Thyroid gland (tissue), 4 donors: Measurements from ENCODE around the gene TAPBPL. TPM values are rescaled to one million over a fixed set of nuclear protein-coding genes. Genes with fewer than 3 reads are reported as not detected.
A peak's percentile ranks its signal among the peaks of the same experiment; 100 is the strongest.

Source experiments
- DNase-seq, 2 donors: peaks; one replicate each; pipeline ENCODE4 v3.0.0-alpha.2; 2019
- H3K27ac ChIP-seq, 3 donors: fragments of 200-600 bp; sonication (generic); 1 replicate in 2 of 3; 2 replicates in 1 of 3; pipeline ENCODE4 v1.5.1; 2016 to 2019; ENCODE audit warnings: mild to moderate bottlenecking in 1 of 3, moderate library complexity in 1 of 3
- H3K27me3 ChIP-seq: fragments of 200-600 bp; sonication (generic); one replicate; pipeline ENCODE4 v1.5.1; 2019
- H3K36me3 ChIP-seq, 2 donors: fragments of 200-600 bp; sonication (generic); one replicate each; pipeline ENCODE4 v1.5.1; 2016 to 2019
- H3K4me1 ChIP-seq, 2 donors: fragments of 200-600 bp; sonication (generic); one replicate each; pipeline ENCODE4 v1.5.1; 2017 to 2019
- H3K4me3 ChIP-seq, 3 donors: fragments of 200-600 bp; sonication (generic); replicated peaks in 1 of 3; 1 replicate in 2 of 3; 2 replicates in 1 of 3; pipeline ENCODE4 v1.5.1; 2016; ENCODE audit warnings: mild to moderate bottlenecking in 1 of 3
- H3K9me3 ChIP-seq: fragments of 200-600 bp; sonication (generic); one replicate; pipeline ENCODE4 v1.5.1; 2017
- POLR2A ChIP-seq, 2 donors: fragments of 450-650 bp; IDR thresholded peaks; one replicate each; pipeline ENCODE4 v1.6.1; 2017; ENCODE audit warnings: antibody characterized with exemption in 2 of 2, mild to moderate bottlenecking in 2 of 2, moderate library complexity in 1 of 2
- WGBS, 2 donors: methylation state at CpG; one replicate each; pipeline ENCODE4 v1.1.5; 2017; 5-methylcytosine and 5-hydroxymethylcytosine counted together
- intact Hi-C: fragments of 100-400 bp; cut with DNase I; formaldehyde crosslinking; loops from one replicate; pipeline ENCODE4 v1.15.1; 2023
- total RNA-seq, 4 donors: library from RNA; depleted of rRNA; stranded (reverse); fragments of >200 nt; gene quantifications; one replicate each; pipeline ENCODE4 v1.2.3, GENCODE V29; 2016
- TF ChIP-seq, protein P1 (sequence below), 6 experiments: fragments of 200-600 bp in 3 of 6; fragments of 450-650 bp in 3 of 6; sonication (generic) in 3 of 6; IDR thresholded peaks; one replicate each; pipeline ENCODE4 v1.5.1; 2016 to 2019; ENCODE audit warnings: antibody characterized with exemption in 6 of 6, mild to moderate bottlenecking in 2 of 6, inconsistent platforms in 1 of 6, moderate library complexity in 1 of 6

The TAPBPL gene
- total RNA-seq, 4 donors from 2014 or later = 29.3 to 70.1 (median 59.4) TPM

- TF ChIP-seq, protein P1, sequence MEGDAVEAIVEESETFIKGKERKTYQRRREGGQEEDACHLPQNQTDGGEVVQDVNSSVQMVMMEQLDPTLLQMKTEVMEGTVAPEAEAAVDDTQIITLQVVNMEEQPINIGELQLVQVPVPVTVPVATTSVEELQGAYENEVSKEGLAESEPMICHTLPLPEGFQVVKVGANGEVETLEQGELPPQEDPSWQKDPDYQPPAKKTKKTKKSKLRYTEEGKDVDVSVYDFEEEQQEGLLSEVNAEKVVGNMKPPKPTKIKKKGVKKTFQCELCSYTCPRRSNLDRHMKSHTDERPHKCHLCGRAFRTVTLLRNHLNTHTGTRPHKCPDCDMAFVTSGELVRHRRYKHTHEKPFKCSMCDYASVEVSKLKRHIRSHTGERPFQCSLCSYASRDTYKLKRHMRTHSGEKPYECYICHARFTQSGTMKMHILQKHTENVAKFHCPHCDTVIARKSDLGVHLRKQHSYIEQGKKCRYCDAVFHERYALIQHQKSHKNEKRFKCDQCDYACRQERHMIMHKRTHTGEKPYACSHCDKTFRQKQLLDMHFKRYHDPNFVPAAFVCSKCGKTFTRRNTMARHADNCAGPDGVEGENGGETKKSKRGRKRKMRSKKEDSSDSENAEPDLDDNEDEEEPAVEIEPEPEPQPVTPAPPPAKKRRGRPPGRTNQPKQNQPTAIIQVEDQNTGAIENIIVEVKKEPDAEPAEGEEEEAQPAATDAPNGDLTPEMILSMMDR (IDR thresholded peaks at IDR 0.05) = no peak
- no peak for TF ChIP-seq POLR2A (IDR thresholded peaks at IDR 0.05)
- peaks cover 33 to 38% of the 10 kb centered on the region in 2 donors for H3K4me1 ChIP-seq
- H3K4me3 ChIP-seq = no peak overlapping the region
- DNase-seq = no peak
- no peak overlapping the region for H3K27ac ChIP-seq
- WGBS, 2 donors = 82 to 88% methylated on average over 4 of the region's 4 CpGs
- no peaks in the 10 kb centered on the region for H3K27me3 ChIP-seq
- no peaks in the 10 kb centered on the region for H3K36me3 ChIP-seq
- no peaks in the 10 kb centered on the region for H3K9me3 ChIP-seq
- intact Hi-C loops = no loop called here
Observed at GRCh38 chr12:6444031-6444430, 7.8 kb upstream of the TAPBPL start.

GRCh38 chr12:6444704-6445688 lies 6.8 kb upstream of the TAPBPL start, which contains the start of gene CD27:
Gene CD27, plus strand, starts transcription at chr12:6444955. Its CDS starts 141 bp downstream, at chr12:6445096.
- H3K27me3 ChIP-seq = no peaks in the 10 kb centered on the region
- H3K9me3 ChIP-seq = no peaks in the 10 kb centered on the region
- peaks cover 36 to 46% of the 10 kb centered on the region in 2 donors for H3K4me1 ChIP-seq
- no peaks in the 10 kb centered on the region for H3K36me3 ChIP-seq
- DNase-seq = peak in 1 of 2 donors; percentile 25
- intact Hi-C loops = no loop called here
- peak within 1 kb of the TSS; percentile 69 to 88 (median 70) for H3K27ac ChIP-seq
- no peak for TF ChIP-seq POLR2A (IDR thresholded peaks at IDR 0.05)
- TF ChIP-seq, protein P1 (IDR thresholded peaks at IDR 0.05) = no peak
- H3K4me3 ChIP-seq = no peak within 1 kb of the TSS
- 70 to 76% methylated on average over 16 of the region's 16 CpGs for WGBS, 2 donors

- TF ChIP-seq, protein P1 (IDR thresholded peaks at IDR 0.05) = no peak
- no peak for TF ChIP-seq POLR2A (IDR thresholded peaks at IDR 0.05)
- no peak for DNase-seq
- intact Hi-C loops = no loop called here
- H3K36me3 ChIP-seq = no peaks in the 10 kb centered on the region
- H3K27me3 ChIP-seq = no peaks in the 10 kb centered on the region
- no peaks in the 10 kb centered on the region for H3K9me3 ChIP-seq
- peak overlapping the region in 1 of 3 donors; percentile 74 for H3K4me3 ChIP-seq
- H3K27ac ChIP-seq = peak overlapping the region; percentile 99
- peaks cover 45 to 59% of the 10 kb centered on the region in 2 donors for H3K4me1 ChIP-seq
- 60 to 68% methylated on average over 16 of the region's 16 CpGs for WGBS, 2 donors
Observed at GRCh38 chr12:6450091-6450868, 1.6 kb upstream of the TAPBPL start.

DNA sequence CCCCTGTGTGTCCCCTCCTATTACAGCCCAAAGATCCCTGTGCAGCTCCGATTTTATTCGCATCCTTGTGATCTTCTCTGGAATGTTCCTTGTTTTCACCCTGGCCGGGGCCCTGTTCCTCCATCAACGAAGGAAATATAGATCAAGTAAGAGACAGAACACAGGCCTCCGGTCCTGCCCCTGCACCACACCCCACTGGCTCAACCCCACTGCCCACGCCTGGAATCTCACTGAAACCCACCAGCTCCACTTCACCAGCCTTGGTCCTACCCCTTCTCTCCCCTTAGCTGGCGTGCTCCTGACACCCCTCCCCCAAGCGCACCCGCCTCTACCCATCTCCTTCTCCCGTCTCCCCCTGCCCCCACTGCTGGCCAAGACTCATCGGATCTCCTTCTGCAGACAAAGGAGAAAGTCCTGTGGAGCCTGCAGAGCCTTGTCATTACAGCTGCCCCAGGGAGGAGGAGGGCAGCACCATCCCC lies 934 bp upstream of the TAPBPL start:
- peak overlapping the region; percentile 99 for H3K27ac ChIP-seq
- TF ChIP-seq, protein P1 (IDR thresholded peaks at IDR 0.05) = no peak
- TF ChIP-seq POLR2A (IDR thresholded peaks at IDR 0.05) = no peak
- DNase-seq = no peak
- H3K4me3 ChIP-seq = peak overlapping the region in 2 of 3 donors; percentile 9 to 74
- peaks cover 39 to 53% of the 10 kb centered on the region in 2 donors for H3K4me1 ChIP-seq
- 17% methylated on average over 11 of the region's 11 CpGs for WGBS, 2 donors
- intact Hi-C loops = no loop called here
- H3K9me3 ChIP-seq = no peaks in the 10 kb centered on the region
- no peaks in the 10 kb centered on the region for H3K27me3 ChIP-seq
- H3K36me3 ChIP-seq = no peaks in the 10 kb centered on the region
